Kidney (tissue), 14 donors: Measurements from ENCODE around the gene PCDHGA1. TPM values are rescaled to one million over a fixed set of nuclear protein-coding genes. Genes with fewer than 3 reads are reported as not detected.

ENCODE experiments used
- DNase-seq, 5 donors: peaks; one replicate each; pipeline ENCODE4 v3.0.0-alpha.2; 2013 to 2020
- FAIRE-seq: peaks from 2 replicates; lab custom pipeline; 2012; peaks lifted over from hg19 to GRCh38; lab: Jason Lieb, UNC
- H3K27ac ChIP-seq, 2 donors: one replicate each; pipeline ENCODE4 v1.7.0; 2013; ENCODE audit warnings: low read depth in 2 of 2, low read length in 2 of 2, inconsistent platforms in 1 of 2
- H3K27me3 ChIP-seq: one replicate; pipeline ENCODE4 v1.7.1; 2013; ENCODE audit warnings: low read length, inconsistent platforms; ENCODE audit not compliant: control insufficient read depth, insufficient read depth
- H3K36me3 ChIP-seq, 3 donors: one replicate each; pipeline versions ENCODE4 v1.7.0 to v1.7.1; 2013; ENCODE audit warnings: low read length in 3 of 3, control low read depth in 1 of 3, inconsistent platforms in 1 of 3; ENCODE audit not compliant: insufficient read depth in 3 of 3, control insufficient read depth in 2 of 3
- H3K4me1 ChIP-seq, 3 donors: one replicate each; pipeline versions ENCODE4 v1.7.0 to v1.7.1; 2013; ENCODE audit warnings: low read length in 3 of 3, inconsistent platforms in 1 of 3, low read depth in 1 of 3; ENCODE audit not compliant: control insufficient read depth in 2 of 3, insufficient read depth in 2 of 3
- H3K4me3 ChIP-seq, 3 donors: one replicate each; pipeline versions ENCODE4 v1.7.0 to v1.8.1; 2013; ENCODE audit warnings: low read length in 3 of 3, control low read depth in 1 of 3, inconsistent platforms in 1 of 3
- H3K9ac ChIP-seq, 3 donors: one replicate each; pipeline versions ENCODE4 v1.7.0 to v1.7.1; 2013; ENCODE audit warnings: low read length in 3 of 3, control low read depth in 1 of 3, inconsistent platforms in 1 of 3
- H3K9me3 ChIP-seq, 3 donors: one replicate each; pipeline versions ENCODE4 v1.7.0 to v1.7.1; 2013; ENCODE audit warnings: low read length in 3 of 3, control low read depth in 1 of 3, inconsistent platforms in 1 of 3; ENCODE audit not compliant: control insufficient read depth in 2 of 3, insufficient read depth in 1 of 3
- CTCF ChIP-seq: IDR thresholded peaks from 3 replicates; pipeline ENCODE4 v1.5.1; 2012; ENCODE audit warnings: mild to moderate bottlenecking, moderate library complexity, borderline replicate concordance; ENCODE audit not compliant: insufficient read depth; ENCODE audit errors: extremely low read depth
- intact Hi-C: fragments of 100-400 bp; cut with DNase I; formaldehyde crosslinking; loops from one replicate; pipeline ENCODE4 v1.11.1; 2022
- polyA plus RNA-seq: library from polyadenylated mRNA; stranded (reverse); fragments of 350-450 nt; fragmentation: Illumina TruSeq; extraction: RNeasy Lipid Tissue Mini Kit (QIAGEN cat#74804); gene quantifications from one replicate; pipeline ENCODE4 v1.2.3, GENCODE V29; 2014; ENCODE audit warnings: low read depth, low replicate concordance; ENCODE audit not compliant: insufficient read depth
- total RNA-seq: library from RNA; stranded (reverse); fragmentation: NEBNext Ultra II Directional; extraction: Animal tissue kit (Norgen Biotek cat#: 25700); gene quantifications from one replicate; pipeline ENCODE4 v1.2.1, GENCODE V29; 2021
- donor health status: control.
- donor health status: control.
- donor health status: control.
- donor health status: control.
- donor health status: control.
- donor health status: DM: yes; HTN: yes; CAD: no.
- donor health status: Normal renal cell carcinoma (clear cell type).

Gene PCDHGA1
- total and polyA plus RNA-seq, 2 donors from 2014 or later, result 0.19 to 0.69 TPM

DNA sequence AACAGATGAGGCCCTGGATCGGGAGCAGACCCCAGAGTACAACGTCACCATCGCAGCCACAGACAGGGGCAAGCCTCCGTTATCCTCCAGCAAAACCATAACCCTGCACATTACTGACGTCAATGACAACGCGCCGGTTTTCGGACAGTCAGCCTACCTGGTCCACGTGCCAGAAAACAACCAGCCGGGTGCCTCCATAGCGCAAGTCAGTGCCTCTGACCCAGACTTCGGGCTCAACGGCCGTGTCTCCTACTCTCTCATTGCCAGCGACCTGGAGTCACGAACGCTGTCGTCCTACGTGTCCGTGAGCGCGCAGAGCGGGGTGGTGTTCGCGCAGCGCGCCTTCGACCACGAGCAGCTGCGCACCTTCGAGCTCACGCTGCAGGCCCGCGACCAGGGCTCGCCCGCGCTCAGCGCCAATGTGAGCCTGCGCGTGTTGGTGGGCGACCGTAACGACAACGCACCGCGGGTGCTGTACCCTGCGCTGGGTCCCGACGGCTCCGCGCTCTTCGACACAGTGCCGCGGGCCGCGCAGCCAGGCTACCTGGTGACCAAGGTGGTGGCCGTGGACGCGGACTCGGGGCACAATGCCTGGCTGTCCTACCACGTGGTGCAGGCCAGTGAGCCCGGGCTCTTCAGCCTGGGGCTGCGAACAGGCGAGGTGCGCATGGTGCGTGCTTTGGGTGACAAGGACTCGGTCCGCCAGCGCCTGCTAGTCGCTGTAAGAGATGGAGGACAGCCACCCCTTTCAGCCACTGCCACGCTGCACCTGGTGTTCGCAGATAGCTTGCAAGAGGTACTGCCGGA lies 89.0 kb downstream of the PCDHGA1 start:
- Histone ChIP-seq H3K36me3 (no peaks in the 10 kb centered on the region), H3K27me3 (no peaks in the 10 kb centered on the region), H3K4me1 (no peaks in the 10 kb centered on the region), H3K9me3 (peaks cover 5 to 66% (median 34%) of the 10 kb centered on the region in 3 donors), H3K27ac (no peak overlapping the region), H3K9ac (no peak overlapping the region), H3K4me3 (peak overlapping the region in 1 of 3 donors; percentile 42)
- intact Hi-C loops, result no loop called here
- no peak for FAIRE-seq
- no peak for DNase-seq
- TF ChIP-seq CTCF, result no peak

DNA sequence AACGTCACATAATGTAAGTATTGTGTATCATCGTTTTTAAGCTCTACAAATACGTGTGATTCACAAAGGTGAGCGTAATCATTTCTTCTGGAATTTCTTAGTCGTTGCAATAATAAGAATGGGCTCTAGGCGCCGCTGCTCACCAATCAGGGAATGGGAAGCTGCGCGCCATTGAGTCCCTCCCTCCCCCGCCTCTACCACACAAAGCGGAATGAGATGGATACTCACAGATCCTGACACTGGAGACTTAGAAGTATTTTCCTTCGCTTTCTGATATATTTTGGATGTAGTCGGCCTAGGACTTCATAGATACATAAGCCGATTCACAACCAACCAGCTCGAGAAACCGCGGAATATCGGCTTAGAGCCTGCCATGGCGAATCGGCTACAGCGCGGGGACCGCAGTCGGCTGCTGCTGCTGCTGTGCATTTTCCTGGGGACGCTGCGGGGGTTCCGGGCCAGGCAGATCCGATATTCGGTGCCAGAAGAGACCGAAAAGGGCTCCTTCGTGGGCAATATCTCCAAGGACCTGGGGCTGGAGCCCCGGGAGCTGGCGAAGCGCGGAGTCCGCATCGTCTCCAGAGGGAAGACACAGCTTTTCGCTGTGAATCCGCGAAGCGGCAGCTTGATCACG lies 90.7 kb downstream of the PCDHGA1 start, which contains the start of gene PCDHGA11:
Gene PCDHGA11, plus strand, starts transcription at position 197 of the 634 bp plus-strand sequence. Its CDS starts 177 bp downstream, at position 374.
- Histone ChIP-seq H3K27ac (no peak within 1 kb of the TSS), H3K36me3 (no peaks in the 10 kb centered on the region), H3K9me3 (peaks cover 5 to 78% (median 43%) of the 10 kb centered on the region in 3 donors), H3K4me3 (peak within 1 kb of the TSS in 2 of 3 donors; percentile 32 to 39), H3K4me1 (no peaks in the 10 kb centered on the region), H3K9ac (no peak within 1 kb of the TSS), H3K27me3 (no peaks in the 10 kb centered on the region)
- FAIRE-seq (no peak), DNase-seq (peak in 3 of 5 donors; percentile 51 to 56 (median 55))
- peak; percentile 25 for TF ChIP-seq CTCF
- intact Hi-C loops, result no loop called here

GRCh38 chr5:141421489-141421855 lies 91.2 kb downstream of the PCDHGA1 start:
- FAIRE-seq (no peak), DNase-seq (no peak)
- Histone ChIP-seq H3K4me3 (peak overlapping the region in 2 of 3 donors; percentile 14 to 15), H3K27ac (no peak overlapping the region), H3K9me3 (peaks cover 7 to 79% (median 45%) of the 10 kb centered on the region in 3 donors), H3K36me3 (no peaks in the 10 kb centered on the region), H3K27me3 (no peaks in the 10 kb centered on the region), H3K9ac (no peak overlapping the region), H3K4me1 (no peaks in the 10 kb centered on the region)
- intact Hi-C loops, result no loop called here
- TF ChIP-seq CTCF, result no peak
